Neutrophil (primary cell): Measurements from ENCODE around the gene HCAR2.
"Not testable (repeated sequence)": the region's sequence is repeated elsewhere in the genome, so short reads cannot be mapped to it uniquely, and the experiment has no call there.

Source experiments
- H3K27ac ChIP-seq: fragments of 200-600 bp; sonication (generic); 2 replicates; pipeline ENCODE4 v1.5.1; 2016; ENCODE audit warnings: mild to moderate bottlenecking, moderate library complexity
- H3K27me3 ChIP-seq: fragments of 200-600 bp; sonication (generic); 2 replicates; pipeline ENCODE4 v1.6.0; 2016; ENCODE audit warnings: mild to moderate bottlenecking
- H3K36me3 ChIP-seq: fragments of 200-600 bp; sonication (generic); 2 replicates; pipeline ENCODE4 v1.5.1; 2017
- H3K4me1 ChIP-seq, 2 experiments: fragments of 200-600 bp in 1 of 2; sonication (generic) in 1 of 2; 1 replicate in 1 of 2; 2 replicates in 1 of 2; pipeline versions ENCODE4 v1.5.1 to v1.6.1; 2013 to 2016; ENCODE audit warnings: low read depth in 1 of 2, low read length in 1 of 2, mild to moderate bottlenecking in 1 of 2, moderate library complexity in 1 of 2; ENCODE audit not compliant: control insufficient read depth in 1 of 2, insufficient read depth in 1 of 2
- H3K4me3 ChIP-seq, 2 experiments: fragments of 200-600 bp in 1 of 2; sonication (generic) in 1 of 2; 1 replicate in 1 of 2; 2 replicates in 1 of 2; pipeline ENCODE4 v1.5.1; 2013 to 2016; ENCODE audit warnings: low read depth in 1 of 2, low read length in 1 of 2, mild to moderate bottlenecking in 1 of 2, moderate library complexity in 1 of 2
- H3K9me3 ChIP-seq: fragments of 200-600 bp; sonication (generic); 2 replicates; pipeline ENCODE4 v1.5.1; 2016
- TF ChIP-seq, protein P1 (sequence below): fragments of 200-600 bp; sonication (generic); IDR thresholded peaks from 2 replicates; pipeline ENCODE4 v1.5.1; 2016; ENCODE audit warnings: antibody characterized with exemption

Gene HCAR2

DNA sequence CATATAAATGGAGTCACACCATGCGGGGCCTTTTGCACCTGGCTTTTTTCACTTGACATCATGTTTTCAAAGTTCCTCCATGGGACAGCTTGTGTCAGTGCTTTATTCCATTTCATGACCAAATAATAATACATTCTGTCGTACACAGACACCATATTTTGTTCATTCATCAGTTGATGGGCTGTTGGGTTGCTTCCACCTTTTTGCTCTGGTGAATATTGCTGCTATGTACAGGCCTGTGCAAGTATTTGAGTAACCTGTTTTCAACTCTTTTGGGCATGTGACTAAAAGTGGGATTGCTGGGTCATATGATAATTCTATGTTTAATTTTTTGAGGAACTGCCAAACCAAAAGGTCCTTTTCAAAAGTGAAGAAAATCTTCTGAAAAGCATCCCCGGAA is 46.9 kb downstream of the HCAR2 start:
- Histone ChIP-seq H3K4me3 (no peak overlapping the region), H3K9me3 (no peaks in the 10 kb centered on the region), H3K27me3 (no peaks in the 10 kb centered on the region), H3K27ac (no peak overlapping the region), H3K4me1 (peaks cover 7 to 9% of the 10 kb centered on the region in 2 experiments), H3K36me3 (no peaks in the 10 kb centered on the region)
- TF ChIP-seq, protein P1, sequence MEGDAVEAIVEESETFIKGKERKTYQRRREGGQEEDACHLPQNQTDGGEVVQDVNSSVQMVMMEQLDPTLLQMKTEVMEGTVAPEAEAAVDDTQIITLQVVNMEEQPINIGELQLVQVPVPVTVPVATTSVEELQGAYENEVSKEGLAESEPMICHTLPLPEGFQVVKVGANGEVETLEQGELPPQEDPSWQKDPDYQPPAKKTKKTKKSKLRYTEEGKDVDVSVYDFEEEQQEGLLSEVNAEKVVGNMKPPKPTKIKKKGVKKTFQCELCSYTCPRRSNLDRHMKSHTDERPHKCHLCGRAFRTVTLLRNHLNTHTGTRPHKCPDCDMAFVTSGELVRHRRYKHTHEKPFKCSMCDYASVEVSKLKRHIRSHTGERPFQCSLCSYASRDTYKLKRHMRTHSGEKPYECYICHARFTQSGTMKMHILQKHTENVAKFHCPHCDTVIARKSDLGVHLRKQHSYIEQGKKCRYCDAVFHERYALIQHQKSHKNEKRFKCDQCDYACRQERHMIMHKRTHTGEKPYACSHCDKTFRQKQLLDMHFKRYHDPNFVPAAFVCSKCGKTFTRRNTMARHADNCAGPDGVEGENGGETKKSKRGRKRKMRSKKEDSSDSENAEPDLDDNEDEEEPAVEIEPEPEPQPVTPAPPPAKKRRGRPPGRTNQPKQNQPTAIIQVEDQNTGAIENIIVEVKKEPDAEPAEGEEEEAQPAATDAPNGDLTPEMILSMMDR, result no peak

DNA sequence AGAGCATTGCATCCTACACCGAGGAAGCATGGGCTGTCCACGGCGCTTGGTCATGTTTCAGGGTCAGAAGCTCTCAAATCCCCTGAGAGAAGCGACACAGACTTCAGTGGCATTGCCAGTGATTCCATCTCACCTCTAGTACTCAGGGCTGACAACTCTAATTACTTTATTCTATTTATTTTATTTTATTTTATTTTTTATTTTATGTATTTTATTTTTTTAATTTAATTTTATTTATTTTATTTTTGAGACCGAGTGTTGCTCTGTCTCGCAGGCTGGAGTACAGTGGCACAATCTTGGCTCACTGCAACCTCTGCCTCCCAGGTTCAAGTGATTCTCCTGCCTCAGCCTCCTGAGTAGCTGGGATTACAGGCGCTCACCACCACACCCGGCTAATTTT is 49.9 kb downstream of the HCAR2 start:
- not testable (repeated sequence) for H3K27me3 ChIP-seq, H3K4me3 ChIP-seq, H3K27ac ChIP-seq, H3K36me3 ChIP-seq, H3K9me3 ChIP-seq
- peaks cover 21 to 24% of the 10 kb centered on the region in 2 experiments for H3K4me1 ChIP-seq

DNA sequence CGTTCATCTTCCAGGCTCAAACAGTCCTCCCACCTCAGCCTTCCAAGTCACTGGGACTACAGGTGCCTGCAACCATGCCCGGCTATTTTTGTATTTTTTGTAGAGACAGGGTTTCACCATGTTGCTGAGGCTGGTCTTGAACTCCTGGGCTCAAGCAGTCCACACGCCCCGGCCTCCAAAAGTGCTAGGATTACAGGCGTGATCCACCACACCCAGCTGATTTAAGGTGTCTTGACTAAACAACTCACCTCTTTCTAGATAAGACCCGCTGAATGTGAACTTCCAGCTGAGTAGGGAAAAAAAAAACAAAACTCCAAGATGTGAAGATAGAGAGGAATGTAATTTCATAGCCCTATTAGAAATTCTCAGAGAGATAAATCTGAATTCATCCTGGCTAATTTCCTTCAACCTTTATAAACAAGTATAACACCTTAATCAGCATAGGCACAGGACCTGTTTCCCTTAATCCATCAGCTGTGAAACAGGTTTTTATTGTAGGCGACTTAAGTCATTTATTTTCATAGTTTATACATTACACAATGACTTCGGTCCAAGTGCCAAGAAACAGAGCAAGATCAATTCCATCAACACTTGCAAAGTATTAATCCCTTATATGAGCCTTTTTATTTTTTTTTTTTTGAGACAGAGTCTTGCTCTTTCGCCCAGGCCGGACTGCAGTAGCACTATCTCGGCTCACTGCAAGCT is 51.5 kb downstream of the HCAR2 start:
- Histone ChIP-seq H3K4me1 (peaks cover 31 to 37% of the 10 kb centered on the region in 2 experiments), H3K36me3 (no peaks in the 10 kb centered on the region), H3K27ac (no peak overlapping the region), H3K27me3 (no peaks in the 10 kb centered on the region), H3K4me3 (no peak overlapping the region), H3K9me3 (no peaks in the 10 kb centered on the region)
- TF ChIP-seq, protein P1, result no peak
